GM18511 (cell line): ENCODE measurements around the gene ABCC5.
"Not testable (repeated sequence)": the region's sequence is repeated elsewhere in the genome, so short reads cannot be mapped to it uniquely, and the experiment has no call there.

Experiments used
- ATAC-seq: cut with Tn5 transposase; IDR thresholded peaks from one replicate; pipeline ENCODE4 v1.9.1; 2021; ENCODE audit warnings: mild to moderate bottlenecking, moderate library complexity; ENCODE audit not compliant: unreplicated experiment

The ABCC5 gene

DNA sequence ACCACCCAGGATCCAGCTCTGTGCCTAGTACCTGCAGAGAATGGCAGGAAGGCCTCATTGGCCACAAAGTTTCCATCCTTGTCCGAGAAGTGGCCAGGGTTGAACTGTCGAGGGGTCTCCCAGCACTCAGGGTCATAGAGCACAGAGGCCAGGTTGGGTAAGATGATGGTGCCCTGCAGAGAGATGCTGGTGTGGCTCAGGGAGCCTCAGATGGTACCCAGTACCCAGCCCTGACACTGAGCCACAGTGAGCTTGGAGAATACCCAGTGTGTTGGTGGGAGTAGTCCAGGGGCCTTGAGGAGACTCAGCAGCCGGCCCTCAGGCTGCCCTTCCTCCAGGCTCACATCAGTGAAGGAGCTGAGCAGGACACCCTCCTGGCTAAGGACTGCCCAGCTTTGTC lies 121.5 kb downstream of the ABCC5 start:
- no peak for ATAC-seq

DNA sequence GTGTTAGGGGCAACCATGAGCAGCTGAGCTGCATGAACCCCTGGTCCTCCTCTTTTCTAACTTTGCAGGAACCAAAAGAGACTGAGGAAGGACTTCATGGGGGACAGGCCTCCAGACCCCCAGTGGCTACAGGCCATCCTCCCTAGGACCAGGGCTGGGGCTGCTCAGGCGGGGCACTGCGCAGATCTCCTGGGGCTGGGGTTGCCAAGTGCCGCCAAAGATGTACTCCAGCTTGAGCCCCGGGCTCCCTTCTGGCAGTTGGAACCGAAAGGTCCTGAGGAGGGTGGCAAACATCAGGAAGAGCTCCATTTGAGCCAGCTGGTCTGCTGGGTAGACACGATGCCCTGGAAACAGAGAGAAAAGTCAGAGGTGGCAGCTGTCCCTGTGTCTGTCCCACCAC lies 121.9 kb downstream of the ABCC5 start:
- ATAC-seq: no peak

DNA sequence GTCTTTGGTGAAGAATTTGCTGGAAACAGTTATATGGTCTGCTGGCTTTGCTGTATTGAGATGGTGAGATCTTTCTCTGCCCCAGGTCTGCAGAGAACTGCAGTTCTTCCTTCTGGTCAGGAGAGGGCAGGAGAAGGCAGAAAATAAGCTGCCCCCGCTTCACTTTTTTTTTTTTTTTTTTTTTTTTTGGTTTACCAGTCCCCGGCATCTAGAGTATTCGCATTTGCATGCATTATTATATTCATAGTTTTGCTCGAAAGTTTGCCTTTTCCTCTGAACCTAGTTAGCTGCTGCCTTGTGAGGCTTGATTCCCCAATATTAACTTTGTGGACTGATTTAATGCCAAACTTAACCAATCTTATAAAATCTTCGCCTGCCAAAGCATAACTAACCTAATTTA lies 122.4 kb downstream of the ABCC5 start:
- ATAC-seq: no peak

DNA sequence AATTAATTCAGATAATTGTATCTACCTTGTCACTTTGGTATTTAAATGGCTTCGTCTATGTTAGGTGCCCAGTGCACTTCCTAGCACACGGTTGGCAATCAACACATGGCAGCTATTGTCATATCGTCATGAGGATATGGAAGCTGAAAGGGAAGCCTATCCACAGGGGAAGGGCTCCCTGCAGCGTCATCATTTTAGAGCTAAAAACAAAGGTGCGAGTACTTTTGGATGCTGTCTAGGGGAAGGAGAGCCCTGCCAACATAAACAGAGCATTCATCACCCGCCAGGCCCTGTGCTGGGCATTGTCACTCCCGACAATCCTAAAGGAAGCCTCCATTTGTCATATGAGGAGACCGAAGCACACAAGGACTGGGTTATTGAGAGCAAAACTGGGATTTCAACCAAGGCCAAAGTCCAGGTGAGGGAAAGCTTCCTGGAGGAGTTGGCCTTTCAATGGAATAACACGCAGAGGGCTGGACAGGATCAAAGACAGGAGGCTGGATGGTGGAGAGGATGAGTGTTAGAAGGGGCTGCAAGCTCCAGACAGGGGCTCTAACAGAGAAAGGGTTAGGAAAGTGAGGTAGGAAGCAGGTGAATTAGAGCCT lies 125.0 kb downstream of the ABCC5 start:
- ATAC-seq: no peak

DNA sequence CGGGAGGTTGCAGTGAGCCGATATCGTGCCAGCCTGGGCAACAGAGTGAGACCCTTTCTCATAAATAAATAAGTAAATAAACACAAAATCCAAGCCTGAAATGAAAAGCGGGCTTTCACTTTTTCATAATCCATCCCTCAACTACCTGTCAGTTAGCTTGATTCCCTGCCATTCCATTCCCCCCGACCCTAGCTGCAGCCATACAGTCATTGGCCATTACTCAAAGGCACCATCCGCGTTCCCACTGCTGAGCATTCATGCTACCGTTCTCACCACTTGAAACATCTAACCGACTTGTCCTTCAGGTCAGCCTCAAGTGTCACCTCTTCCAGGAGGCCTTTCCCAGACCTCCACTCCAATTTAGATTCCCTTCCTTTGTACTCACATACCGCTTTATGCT lies 131.9 kb downstream of the ABCC5 start:
- no peak for ATAC-seq

DNA sequence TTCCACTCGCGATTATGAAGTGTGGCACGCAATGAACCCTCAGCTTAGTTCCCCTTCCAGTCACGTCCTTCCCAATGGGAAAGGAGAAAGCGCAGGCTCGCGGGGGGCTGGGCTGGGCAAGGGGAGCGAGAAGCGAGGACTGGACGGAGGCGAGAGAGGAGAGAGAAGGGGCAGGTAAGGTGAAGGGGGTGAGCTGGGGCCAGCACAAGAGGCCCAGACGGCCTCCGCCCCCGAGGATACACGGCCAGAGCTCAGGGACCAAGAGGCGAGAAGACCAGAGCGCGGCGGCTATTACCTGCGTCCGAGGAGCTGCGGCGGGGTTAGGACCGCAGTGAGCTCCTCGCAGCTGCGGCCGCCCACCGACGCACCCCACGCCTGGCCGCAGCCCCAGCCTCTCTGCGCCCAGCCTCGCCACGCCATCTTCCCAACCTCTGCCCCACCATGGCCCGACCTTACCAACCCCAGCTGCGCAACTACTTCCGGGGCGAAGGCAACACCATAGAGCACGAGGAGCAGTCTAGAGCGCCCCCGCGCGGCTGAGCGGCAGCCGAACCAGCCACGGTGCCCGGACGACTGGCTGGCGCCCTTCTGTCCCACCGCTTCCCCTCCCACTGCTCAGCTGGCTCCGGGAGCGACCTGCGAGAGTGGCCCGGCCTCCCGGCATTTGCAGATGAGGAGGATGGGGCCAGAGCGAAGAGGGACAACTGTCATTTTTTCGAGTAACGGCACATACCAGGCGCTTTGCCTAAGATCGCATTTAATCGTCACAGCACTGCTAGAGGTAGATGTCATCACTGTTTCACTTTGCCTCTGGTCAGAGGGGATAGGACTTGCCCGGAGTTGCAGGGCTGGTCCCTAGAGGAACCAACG lies 133.0 kb downstream of the ABCC5 start, which contains the start of gene PARL:
TSS of gene PARL (minus strand) at position 454 of the 870 bp plus-strand sequence. CDS start at position 420, 34 bp downstream.
- ATAC-seq: peak; percentile 100

DNA sequence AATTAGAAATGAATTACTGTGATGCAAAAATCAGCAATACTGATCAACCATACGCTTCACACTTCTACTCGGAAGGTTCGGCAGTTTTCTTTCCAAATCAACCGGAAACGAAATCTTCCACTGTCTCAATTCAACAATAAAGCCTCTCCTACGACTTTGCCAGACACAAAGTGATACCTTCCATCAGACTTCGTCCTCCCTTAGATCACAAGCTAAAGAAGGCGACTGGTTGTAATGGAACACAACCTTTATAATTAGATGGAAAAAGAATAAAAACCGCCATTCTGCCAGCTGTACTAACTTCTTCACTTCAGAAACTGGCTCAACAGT lies 133.6 kb downstream of the ABCC5 start:
- ATAC-seq: no peak

DNA sequence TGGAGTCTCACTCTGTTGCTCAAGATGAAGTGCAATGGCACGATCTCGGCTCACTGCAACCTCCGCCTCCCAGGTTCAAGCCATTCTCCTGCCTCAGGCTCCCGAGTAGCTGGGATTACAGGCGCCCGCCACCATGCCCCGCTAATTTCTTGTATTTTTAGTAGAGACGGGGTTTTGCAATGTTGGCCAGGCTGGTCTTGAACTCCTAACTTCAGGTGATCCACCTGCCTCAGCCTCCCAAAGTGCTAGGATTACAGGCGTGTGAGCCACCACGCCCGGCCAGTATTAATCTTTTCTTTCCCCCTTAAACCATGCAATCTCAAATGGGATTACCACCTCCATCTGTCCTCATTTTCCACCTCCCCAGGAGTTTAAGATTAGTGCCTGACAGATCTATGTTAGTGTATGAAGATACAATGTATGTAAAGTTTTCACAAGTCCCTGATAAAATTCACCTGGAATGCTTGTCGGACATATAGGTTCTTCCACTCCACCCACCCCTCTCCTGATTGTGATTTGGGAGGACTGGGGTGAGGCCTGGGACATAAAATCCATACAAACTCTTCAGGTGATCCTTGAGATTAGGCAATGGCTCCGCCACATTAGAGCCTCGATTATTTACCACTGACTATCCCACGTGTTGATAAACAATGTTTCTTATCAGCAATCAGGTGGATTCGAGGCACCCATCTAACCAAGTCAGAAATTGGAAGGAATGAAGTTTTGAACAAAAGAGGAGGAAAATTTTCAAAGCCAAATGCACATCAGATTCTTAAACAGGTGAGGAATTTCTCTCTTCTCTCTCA lies 134.2 kb downstream of the ABCC5 start:
- ATAC-seq: no peak

DNA sequence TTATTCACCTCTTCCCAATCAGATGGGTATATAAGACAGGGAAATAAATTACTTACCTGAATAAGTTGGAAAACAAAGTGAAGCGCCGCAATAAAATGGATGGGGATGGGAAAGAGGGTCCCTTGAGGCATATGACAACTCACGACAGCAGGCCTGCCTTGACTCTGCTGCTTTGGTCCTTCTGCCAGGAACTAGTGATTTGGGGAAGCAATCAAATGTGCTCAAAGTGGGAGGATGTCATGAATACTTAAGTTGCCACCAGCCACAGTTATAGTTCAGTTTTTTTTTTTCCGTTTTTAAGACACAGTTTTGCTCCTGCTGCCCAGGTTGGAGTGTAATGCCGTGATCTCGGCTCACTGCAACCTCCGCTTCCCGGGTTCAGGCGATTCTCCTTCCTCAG lies 137.6 kb downstream of the ABCC5 start:
- no peak for ATAC-seq

DNA sequence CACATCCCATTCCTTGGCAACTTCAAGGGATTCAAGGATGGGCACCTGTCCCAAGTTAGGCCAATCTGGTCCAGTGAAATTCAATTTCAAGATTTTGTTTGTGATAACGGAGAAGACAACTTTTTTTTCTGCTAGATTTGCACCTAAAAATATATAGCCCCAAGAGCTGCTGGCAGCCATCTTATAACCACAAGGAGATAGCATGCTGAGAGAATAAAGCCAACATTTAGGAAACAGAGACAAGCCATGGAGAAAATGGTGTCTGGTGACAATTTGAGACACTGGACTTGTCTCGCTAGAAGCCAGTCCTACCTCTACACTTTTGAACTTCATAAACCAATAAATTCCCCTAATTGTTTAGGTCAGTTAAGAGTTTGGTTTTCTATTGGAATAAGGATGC lies 138.4 kb downstream of the ABCC5 start:
- no peak for ATAC-seq

DNA sequence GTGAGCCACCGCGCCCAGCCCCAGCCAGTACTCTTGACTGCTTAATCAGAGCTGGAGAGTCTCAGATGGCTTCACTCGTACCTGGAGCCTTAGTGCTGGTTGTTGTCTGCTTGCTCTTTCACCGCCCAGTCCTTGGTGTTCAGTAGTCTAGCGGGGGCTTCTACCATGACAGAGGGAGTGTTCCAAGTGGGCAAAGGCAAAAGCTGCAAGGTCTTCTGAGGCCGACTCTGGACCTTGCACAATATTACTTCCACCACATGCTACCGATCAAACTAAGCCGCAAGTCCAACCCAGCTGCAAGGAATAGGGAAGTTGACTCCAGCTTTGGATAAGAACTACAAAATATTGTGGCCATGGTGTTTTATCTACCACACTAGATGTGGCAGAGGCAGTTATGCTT lies 139.6 kb downstream of the ABCC5 start:
- ATAC-seq: no peak

DNA sequence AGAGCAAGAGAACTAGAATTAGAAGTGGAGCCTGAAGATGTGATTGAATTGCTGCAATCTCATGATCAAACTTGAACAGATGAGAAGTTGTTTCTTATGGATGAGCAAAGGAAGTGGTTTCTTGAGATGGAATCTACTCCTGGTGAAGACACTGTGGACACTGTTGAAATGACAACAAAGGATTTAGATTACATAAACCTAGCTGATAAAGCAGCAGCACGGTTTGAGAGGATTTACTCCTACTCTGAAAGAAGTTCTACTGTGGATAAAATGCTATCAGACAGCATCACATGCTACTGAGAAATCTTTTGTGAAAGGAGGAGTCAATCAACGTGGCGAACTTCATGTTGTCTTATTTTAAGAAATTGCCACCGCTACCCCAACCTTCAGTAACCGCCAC lies 140.5 kb downstream of the ABCC5 start:
- ATAC-seq: not testable (repeated sequence)

DNA sequence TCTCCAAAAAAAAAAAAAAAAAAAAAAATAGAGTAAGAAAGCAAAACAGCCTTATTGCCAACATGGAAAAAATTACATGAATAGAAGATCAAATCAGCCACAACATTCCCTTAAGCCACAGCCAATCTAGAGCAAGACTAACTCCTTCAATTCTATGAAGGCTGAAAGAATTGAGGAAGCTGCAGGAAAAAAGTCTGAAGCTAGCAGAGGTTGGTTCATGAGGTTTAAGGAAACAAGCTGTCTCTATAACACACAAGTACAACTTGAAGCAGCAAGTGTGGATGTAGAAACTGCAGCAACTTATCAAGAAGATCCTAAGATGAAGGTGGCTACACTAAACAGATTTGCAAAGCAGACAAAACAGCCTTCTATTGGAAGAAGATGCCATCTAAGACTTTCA lies 142.3 kb downstream of the ABCC5 start:
- no peak for ATAC-seq

DNA sequence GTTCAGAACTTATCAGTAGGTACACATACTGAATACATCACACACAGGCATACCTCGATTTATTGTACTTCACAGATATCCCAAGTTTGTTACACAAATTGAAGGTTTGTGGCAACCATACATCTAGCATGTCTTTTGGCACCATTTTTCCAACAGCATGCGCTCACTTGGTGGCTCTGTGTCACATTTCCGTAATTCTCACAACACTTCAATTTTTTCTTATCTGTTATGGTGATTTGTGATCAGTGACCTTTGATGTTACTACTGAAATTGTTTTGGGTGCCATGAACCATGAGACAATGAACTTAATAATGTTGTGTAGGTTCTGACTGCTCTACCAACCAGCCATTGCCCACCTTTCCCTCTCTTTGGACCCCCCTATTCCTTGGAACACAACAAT lies 143.8 kb downstream of the ABCC5 start:
- no peak for ATAC-seq

DNA sequence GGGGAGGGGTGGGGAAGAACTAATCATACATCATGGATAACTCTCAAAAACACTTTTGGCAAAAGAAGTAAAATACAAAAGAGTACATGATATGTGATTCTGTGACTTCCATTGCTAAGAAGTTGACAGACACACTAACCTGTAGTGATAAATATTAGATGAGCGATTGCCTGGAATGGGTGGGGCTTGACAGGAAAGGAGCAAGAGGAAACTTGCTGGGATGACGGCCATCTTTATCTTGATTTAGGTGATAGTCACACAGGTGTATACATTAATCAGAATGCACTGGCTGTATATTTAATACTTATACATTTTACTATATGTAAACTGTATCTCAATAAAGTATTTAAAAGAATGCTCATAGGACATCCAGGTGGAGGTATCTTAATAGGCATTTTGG lies 146.1 kb downstream of the ABCC5 start:
- ATAC-seq: no peak

DNA sequence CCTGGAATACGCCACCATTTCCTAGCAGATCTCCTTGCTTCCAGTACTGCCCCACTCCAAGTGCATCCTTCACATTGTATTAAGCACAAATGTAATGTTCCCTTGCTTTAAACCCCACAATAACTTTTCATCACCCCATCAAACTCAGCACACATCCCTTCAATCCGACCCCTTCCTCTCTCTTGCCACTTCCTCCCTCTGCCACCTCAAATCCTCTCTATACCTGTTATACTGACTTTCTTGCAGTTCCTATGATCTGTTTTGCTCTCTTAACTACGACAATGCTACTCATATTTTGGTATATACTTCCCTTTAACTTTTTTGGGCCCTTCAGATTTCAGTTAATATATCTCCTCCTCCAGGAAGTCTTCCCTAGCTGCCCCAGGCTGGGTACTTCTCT lies 147.1 kb downstream of the ABCC5 start:
- ATAC-seq: no peak
